CD4-positive, alpha-beta T cell treated with Interleukin-4 for 1 hour (primary cell): ENCODE results near the gene FCRL3.
A peak's percentile ranks its signal among the peaks of the same experiment; 100 is the strongest.

Source experiments
- DNase-seq, 2 donors: peaks; one replicate each; pipeline ENCODE4 v3.0.0-alpha.2; 2020 to 2022

Gene FCRL3

DNA sequence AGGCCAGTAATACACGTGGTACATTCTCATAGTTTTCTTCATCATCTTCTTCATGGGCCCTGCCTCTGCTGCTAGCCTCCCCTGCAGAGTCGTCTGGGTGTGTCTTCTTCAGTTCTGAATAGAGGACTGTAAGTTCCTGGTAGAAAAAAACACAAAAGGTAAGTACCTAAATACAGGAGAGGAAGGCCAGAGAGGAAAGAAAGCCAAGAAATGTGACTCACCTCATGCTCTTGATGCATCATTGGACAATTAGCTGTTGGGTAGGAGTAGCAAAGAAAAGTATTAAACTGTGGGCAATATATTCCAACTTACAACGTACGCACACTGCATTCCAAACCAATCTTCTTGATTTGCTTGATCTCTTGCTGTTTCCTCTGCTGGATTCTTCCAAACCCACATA lies 21.8 kb downstream of the FCRL3 start:
- DNase-seq = no peak

DNA sequence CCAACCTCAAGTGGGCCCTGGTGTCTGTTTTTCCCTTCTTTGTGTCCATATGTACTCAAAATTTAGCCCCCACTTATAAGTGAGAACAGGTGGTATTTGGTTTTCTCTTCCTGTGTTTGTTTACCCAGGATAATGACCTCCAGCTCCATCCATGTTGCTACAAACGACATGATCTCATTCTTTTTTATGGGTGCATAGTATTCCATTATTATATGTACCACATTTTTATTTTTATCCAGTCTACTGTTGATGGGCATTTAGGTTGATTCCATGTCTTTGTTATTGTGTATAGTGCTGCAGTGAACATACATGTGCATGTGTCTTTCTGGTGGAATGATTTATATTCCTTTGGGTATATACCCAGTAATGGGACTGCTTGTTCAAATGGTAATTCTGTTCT lies 27.6 kb downstream of the FCRL3 start:
- DNase-seq = no peak

DNA sequence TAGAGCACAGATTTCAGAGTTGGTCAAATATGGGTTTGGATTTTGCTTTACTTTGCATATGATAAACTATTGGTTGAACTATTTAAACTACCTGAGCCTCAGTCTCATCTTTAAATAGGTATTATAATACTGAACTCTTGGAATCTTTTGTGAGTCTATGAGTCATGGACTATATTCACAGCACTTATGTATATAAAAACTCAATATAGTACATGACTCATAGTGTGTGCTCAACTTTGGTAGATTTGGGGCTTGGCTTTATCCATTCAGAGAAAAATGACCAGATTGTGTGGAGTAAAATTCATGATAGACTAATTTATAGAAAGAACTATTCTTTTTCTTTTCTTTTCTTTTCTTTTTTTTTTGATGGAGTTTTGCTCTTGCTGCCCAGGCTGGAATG lies 28.7 kb downstream of the FCRL3 start:
- DNase-seq = no peak

DNA sequence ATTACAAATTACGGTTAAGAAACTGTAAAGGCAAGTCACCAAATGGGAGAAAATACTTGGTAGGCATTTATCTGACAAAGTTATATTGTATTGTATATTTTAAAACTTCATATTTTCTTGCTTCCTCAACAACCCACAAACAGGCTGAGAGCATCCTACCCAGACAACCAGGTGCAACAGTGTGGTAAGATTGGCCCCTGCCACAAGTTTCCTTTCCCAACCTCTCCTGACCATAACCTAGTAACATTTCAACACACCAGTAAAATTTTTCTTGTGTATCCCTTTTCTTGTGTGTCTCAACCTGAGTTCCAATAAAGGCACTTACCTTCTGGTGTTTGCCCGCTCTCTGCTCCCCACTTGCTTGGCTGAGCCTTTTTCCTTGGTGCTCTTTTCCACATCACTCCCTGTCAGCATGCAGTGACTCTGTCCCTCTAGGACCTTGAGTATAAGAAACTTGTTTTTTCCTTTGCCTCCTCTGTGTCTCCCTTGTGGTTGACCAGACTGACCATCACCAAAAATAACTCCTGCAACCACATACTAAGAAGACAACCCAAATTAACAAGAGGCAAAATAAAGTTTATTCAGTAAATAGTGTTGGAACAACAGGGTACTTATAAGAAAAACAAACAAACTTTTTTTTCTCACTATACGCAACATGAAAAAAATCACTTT lies 40.9 kb downstream of the FCRL3 start:
- no peak for DNase-seq

DNA sequence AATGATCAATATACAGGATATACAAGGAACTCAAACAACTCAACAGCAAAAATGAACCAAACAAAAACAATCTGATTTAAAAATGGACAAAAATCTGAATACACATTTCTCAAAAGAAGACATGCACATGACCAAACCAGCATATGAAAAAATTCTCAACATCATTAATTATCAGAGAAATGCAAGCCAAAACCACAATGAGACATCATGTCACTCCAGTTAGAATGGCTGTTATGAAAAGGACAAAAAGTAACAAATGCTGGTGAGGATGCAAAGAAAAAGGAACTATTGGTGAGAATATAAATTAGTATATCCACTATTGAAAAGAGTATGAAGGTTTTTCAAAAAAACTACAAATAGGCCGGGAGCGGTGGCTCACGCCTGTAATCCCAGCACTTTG lies 42.0 kb downstream of the FCRL3 start:
- no peak for DNase-seq

DNA sequence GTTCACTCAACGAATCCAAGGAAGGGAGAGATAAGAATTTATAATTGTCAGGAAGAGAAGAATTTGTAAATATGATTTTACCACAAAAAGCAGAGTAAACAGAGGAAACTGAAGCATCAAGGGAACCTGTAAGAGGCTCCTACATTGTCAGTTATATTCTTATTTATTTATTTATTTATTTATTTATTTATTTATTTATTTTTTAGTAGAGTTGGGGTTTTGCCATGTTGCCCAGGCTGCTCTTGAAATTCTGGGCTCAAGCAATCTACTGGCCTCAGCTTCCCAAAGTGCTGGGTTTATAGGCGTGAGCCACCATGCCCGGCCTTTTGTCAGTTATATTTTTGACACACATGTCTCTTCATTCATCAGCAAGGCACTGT lies 47.1 kb downstream of the FCRL3 start:
- DNase-seq = no peak

DNA sequence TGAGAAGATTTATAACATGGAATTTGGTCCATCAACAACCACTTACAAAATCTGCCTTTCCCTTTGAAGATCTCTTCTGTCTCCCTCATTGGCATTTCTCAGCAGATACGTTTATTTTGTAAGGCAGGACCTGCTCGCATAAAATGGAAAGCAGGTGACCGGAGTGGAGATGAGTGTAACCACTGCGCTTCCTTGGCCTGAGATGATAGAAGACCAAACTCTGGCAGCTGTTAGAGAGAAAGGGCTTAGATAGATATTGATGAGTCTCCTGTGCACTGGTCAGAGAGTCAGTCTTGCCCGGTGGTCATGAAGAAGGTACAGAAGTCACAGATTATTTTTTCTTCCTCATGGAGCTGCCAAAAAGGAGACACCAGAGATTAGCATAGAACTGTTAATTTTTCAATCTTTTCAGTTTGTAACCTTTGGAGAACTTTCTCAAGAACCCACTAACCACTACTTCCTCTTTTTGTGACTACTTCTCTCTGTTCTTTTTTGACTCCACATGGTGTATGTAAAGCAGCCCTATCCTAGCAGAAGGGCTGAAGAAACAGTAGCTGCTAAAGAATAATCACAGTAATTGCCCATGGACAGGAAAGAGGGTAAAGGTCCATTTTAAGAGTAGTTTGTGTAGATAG lies 47.6 kb downstream of the FCRL3 start:
- DNase-seq = peak in 1 of 2 donors; percentile 11

DNA sequence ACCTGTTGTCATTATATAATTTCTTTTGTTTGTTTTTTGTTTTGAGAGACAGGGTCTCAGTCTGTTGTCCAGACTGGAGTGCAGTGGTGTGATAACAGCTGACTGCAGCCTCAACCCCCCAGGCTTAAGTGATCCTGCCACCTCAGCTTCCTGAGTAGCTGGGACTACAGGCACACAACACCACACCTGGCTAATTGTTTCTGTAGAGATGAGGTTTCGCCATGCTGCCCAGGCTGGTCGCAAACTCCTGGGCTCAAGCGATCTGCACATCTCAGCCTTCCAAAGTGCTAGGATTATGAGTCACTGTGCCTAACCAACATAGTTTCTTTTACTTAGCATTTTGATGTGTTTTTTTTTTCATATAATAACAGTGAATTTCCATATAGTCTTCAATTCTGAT lies 52.3 kb downstream of the FCRL3 start:
- no peak for DNase-seq

DNA sequence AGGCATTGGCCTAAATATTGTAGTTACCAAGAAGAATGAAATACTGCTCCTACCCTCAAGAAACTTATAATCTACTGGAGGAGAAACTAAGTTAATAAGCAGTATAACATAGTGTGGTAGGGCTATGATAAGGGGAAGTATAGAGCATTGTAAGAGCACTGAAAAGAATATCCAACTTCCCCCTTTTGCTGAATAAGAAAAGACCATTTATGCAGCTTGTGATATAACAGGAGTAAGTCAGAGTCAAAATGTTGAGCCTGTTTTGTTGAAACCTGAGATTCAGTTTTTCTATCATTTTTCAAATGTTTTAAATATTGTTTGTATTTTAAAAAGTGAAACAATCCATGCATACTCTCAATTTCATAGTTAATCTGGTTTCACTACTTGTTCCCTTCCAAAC lies 54.4 kb downstream of the FCRL3 start:
- DNase-seq = no peak

DNA sequence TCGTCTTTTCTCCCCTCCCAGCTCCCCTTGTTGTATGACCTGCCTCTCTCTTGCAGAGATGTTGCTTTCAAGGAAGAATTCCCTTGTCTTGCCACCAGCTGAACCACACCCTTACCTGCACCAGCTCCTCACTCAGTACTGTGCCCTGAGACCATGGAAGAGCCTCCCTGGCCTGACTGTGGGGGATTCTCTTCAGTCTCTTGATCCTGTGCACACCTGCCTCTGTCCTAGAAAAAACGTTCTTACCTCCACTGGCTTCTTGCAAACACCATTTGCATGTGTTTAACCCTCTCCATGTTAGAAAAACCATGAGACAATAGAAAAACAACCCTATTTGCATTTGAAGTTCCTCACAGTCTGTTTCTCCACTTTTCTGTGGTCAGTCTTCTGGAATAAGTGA lies 59.4 kb downstream of the FCRL3 start:
- no peak for DNase-seq

DNA sequence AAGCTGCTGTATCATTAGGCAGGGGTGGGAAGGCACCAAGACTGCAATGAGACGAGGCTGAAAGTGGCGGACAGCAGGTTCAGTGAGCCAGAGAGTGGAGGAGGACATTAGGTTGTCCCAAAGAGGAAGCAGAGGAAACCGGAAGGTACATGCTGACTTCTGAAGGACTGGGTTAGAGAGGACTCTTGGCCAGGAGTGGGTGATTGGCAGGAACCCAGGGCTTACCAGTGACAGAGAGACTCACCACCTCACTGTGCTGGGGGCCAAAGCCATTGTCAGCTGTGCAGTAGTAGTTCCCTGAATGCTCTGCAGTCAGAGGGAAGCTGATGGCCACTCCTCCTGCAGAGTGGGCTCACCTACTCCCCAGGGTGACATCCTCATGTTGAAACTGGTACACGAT lies 60.8 kb downstream of the FCRL3 start:
- DNase-seq = no peak

DNA sequence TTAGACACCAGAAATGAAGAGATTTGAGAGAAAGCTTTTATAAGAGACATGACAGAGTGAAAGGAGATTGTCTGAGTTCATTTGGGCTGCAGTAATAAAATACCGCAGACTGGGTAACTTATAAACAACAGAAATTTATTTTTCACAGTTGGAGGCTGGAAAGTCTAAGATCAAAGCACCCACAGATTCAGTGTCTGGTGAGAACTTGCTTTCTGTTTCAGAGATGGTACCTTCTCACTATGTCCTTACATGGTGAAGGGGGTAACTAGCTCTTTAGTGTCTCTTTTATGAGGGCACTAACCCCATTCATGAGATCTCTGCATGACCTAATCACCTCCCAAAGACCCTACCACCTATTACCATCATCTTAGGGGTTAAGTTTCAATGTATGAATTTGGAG lies 71.8 kb downstream of the FCRL3 start:
- DNase-seq = peak in 1 of 2 donors; percentile 28
